TTC549 (cell line): ENCODE results near the gene BLVRB.

Experiments used
- FAIRE-seq: peaks from 2 replicates; lab custom pipeline; 2012; peaks lifted over from hg19 to GRCh38; lab: Jason Lieb, UNC

The BLVRB gene

GRCh38 chr19:40403262-40403984, 62.1 kb downstream of the BLVRB start:
- no peak for FAIRE-seq

- no peak for FAIRE-seq
Observed at GRCh38 chr19:40400559-40400958, 65.0 kb downstream of the BLVRB start.

GRCh38 chr19:40398417-40399131, 67.0 kb downstream of the BLVRB start:
- no peak for FAIRE-seq
